Tibial nerve (tissue), 4 donors: ENCODE results near the gene PFDN1. TPM values are rescaled to one million over a fixed set of nuclear protein-coding genes. Genes with fewer than 3 reads are reported as not detected.

Source experiments
- DNase-seq, 2 donors: peaks; one replicate each; pipeline ENCODE4 v3.0.0-alpha.2; 2019; ENCODE audit warnings: low spot score in 2 of 2
- H3K27ac ChIP-seq, 4 donors: fragments of 200-600 bp; sonication (generic) in 3 of 4; one replicate each; pipeline ENCODE4 v1.5.1; 2017 to 2019; ENCODE audit warnings: mild to moderate bottlenecking in 1 of 4
- H3K27me3 ChIP-seq, 2 donors: fragments of 200-600 bp; sonication (generic) in 1 of 2; one replicate each; pipeline versions ENCODE4 v1.5.1 to v1.6.0; 2017 to 2019
- H3K36me3 ChIP-seq, 3 donors: fragments of 200-600 bp; sonication (generic); one replicate each; pipeline ENCODE4 v1.5.1; 2018 to 2019
- H3K4me1 ChIP-seq, 4 donors: fragments of 200-600 bp; sonication (generic) in 3 of 4; one replicate each; pipeline ENCODE4 v1.5.1; 2017 to 2019
- H3K4me3 ChIP-seq, 4 donors: fragments of 200-600 bp; sonication (generic) in 3 of 4; one replicate each; pipeline ENCODE4 v1.5.1; 2017 to 2019; ENCODE audit warnings: mild to moderate bottlenecking in 1 of 4, moderate library complexity in 1 of 4
- H3K9me3 ChIP-seq, 4 donors: fragments of 200-600 bp; sonication (generic) in 3 of 4; one replicate each; pipeline ENCODE4 v1.5.1; 2017 to 2019
- EP300 ChIP-seq, 2 donors: sonication (generic); formaldehyde crosslinking; IDR thresholded peaks; one replicate each; pipeline ENCODE4 v1.6.1; 2017; ENCODE audit warnings: antibody characterized with exemption in 2 of 2, mild to moderate bottlenecking in 1 of 2
- POLR2A ChIP-seq, 2 donors: fragments of 450-650 bp; IDR thresholded peaks; one replicate each; pipeline ENCODE4 v1.6.1; 2017; ENCODE audit warnings: antibody characterized with exemption in 2 of 2, mild to moderate bottlenecking in 2 of 2, moderate library complexity in 2 of 2
- WGBS, 2 donors: methylation state at CpG; one replicate each; pipeline ENCODE4 v1.1.5; 2018; 5-methylcytosine and 5-hydroxymethylcytosine counted together
- total RNA-seq, 4 donors: library from RNA; depleted of rRNA; stranded (reverse); fragments of >200 nt; gene quantifications; one replicate each; pipeline ENCODE4 v1.1.0, GENCODE V29; 2016
- TF ChIP-seq, protein P1 (sequence below), 5 experiments: fragments of 200-600 bp in 3 of 5; fragments of 450-650 bp in 2 of 5; sonication (generic) in 3 of 5; IDR thresholded peaks; one replicate each; pipeline ENCODE4 v1.5.1; 2016 to 2019; ENCODE audit warnings: antibody characterized with exemption in 5 of 5, mild to moderate bottlenecking in 3 of 5, moderate library complexity in 2 of 5

PFDN1 gene
- total RNA-seq, 4 donors from 2014 or later, result 98.2 to 146 (median 109) TPM

DNA sequence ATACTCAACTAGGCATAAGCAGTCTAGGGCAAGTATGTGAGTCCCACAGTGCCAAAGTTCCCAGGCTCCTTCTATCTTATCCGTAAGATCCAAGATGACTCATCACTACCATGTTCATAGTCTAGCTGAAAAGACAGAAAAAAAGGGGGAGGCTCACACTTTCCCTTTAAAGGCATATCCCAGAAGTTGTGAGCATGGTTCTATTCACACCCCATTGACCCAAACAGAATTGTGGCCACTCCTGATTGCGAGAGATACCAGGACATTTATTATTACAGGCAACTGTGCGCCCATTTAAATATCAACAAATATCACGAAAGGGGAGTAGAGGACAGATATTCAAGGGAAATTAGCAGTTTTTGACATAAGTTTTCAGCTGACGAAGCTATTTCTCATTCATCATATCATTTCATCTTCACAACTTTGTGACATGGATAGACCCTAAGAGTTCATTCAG is 8.1 kb upstream of the PFDN1 start:
- Histone ChIP-seq H3K36me3 (no peaks in the 10 kb centered on the region), H3K9me3 (no peaks in the 10 kb centered on the region), H3K4me1 (peaks cover 0 to 14% (median 5%) of the 10 kb centered on the region in 4 donors), H3K27me3 (no peaks in the 10 kb centered on the region), H3K27ac (peak overlapping the region in 1 of 4 donors; percentile 65), H3K4me3 (no peak overlapping the region)
- TF ChIP-seq, protein P1, sequence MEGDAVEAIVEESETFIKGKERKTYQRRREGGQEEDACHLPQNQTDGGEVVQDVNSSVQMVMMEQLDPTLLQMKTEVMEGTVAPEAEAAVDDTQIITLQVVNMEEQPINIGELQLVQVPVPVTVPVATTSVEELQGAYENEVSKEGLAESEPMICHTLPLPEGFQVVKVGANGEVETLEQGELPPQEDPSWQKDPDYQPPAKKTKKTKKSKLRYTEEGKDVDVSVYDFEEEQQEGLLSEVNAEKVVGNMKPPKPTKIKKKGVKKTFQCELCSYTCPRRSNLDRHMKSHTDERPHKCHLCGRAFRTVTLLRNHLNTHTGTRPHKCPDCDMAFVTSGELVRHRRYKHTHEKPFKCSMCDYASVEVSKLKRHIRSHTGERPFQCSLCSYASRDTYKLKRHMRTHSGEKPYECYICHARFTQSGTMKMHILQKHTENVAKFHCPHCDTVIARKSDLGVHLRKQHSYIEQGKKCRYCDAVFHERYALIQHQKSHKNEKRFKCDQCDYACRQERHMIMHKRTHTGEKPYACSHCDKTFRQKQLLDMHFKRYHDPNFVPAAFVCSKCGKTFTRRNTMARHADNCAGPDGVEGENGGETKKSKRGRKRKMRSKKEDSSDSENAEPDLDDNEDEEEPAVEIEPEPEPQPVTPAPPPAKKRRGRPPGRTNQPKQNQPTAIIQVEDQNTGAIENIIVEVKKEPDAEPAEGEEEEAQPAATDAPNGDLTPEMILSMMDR (IDR thresholded peaks at IDR 0.05), result no peak
- TF ChIP-seq EP300 (IDR thresholded peaks at IDR 0.05) (no peak), POLR2A (IDR thresholded peaks at IDR 0.05) (no peak)
- DNase-seq, result no peak
- WGBS, 2 donors, result 79 to 80% methylated on average over 5 of the region's 5 CpGs

DNA sequence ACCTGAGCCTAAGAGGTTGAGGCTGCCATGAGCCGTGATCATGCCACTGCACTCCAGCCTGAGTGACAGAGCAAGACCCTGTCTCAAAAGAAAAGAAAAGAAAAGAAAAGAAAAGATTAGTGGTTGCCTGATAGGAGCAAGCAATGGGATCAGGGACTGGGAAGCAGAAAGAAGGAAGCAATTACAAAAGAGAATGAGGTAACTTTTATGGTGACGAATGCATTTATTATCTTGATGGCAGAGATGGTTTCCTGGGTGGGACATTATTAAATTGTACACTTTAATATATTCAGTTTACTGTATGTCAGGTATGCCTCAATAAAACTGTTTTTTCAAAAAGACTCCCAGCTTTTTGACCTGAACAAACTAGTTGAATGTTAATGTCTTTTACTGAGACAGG is 7.5 kb upstream of the PFDN1 start:
- H3K27me3 ChIP-seq, result no peaks in the 10 kb centered on the region
- H3K4me3 ChIP-seq, result no peak overlapping the region
- no peaks in the 10 kb centered on the region for H3K36me3 ChIP-seq
- 67 to 82% methylated on average over 2 of the region's 2 CpGs for WGBS, 2 donors
- no peak for TF ChIP-seq POLR2A (IDR thresholded peaks at IDR 0.05)
- no peak for TF ChIP-seq EP300 (IDR thresholded peaks at IDR 0.05)
- TF ChIP-seq, protein P1 (IDR thresholded peaks at IDR 0.05), result no peak
- no peak for DNase-seq
- no peaks in the 10 kb centered on the region for H3K9me3 ChIP-seq
- H3K27ac ChIP-seq, result peak overlapping the region in 1 of 4 donors; percentile 65
- peaks cover 0 to 14% (median 5%) of the 10 kb centered on the region in 4 donors for H3K4me1 ChIP-seq

DNA sequence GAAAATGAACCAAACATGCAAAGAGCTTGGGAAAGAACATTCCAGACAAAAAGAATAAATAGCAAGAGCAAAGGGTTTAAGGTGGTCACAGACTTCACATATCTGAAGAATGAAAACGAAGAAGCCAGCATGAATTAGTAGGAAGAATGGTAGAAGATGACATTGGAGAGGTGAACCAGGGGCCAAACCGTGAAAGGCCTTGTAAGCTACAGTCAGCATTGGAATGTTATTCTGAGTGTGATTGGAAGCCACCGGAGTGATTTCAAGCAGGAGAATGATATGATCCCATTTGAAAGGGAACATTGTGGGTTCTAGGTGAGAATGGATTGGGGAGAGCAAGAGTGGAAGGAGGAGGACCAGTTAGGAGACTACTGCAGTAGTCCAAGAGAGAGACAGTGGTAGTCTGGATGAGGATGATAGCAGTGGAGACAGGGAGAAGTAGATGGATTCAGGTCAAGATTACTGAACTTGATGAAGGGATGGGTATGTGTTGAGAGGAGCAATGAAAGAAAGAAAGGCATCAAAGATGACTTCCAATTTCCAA is 6.9 kb upstream of the PFDN1 start:
- Histone ChIP-seq H3K27me3 (no peaks in the 10 kb centered on the region), H3K27ac (no peak overlapping the region), H3K36me3 (no peaks in the 10 kb centered on the region), H3K4me1 (peaks cover 0 to 14% (median 5%) of the 10 kb centered on the region in 4 donors), H3K4me3 (no peak overlapping the region), H3K9me3 (no peaks in the 10 kb centered on the region)
- no peak for DNase-seq
- WGBS, 2 donors, result 81 to 84% methylated on average over 3 of the region's 3 CpGs
- TF ChIP-seq POLR2A (IDR thresholded peaks at IDR 0.05) (no peak), EP300 (IDR thresholded peaks at IDR 0.05) (no peak)
- TF ChIP-seq, protein P1 (IDR thresholded peaks at IDR 0.05), result no peak

DNA sequence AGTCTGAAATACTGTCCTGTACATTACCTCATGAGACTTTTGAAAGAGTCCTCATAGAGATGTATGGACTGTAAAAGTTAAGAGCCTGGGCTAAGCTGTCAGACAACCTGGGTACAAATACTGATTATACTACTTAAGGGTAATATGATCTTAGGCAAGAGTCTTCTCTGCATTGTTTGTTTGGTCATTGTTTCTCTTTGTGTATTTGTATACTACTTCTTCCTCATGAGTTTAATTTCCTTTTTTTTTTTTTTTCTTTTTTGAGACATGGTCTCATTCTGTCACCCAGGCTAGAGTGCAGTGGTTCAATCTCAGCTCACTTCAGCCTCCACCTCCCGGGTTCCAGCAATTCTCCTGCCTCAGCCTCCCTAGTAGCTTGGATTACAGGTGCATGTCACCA is 2.6 kb upstream of the PFDN1 start:
- TF ChIP-seq POLR2A (IDR thresholded peaks at IDR 0.05) (no peak), EP300 (IDR thresholded peaks at IDR 0.05) (no peak)
- TF ChIP-seq, protein P1 (IDR thresholded peaks at IDR 0.05), result no peak
- no peak for DNase-seq
- 82 to 90% methylated on average over 1 of the region's 1 CpG for WGBS, 2 donors
- Histone ChIP-seq H3K4me3 (no peak overlapping the region), H3K27me3 (no peaks in the 10 kb centered on the region), H3K9me3 (no peaks in the 10 kb centered on the region), H3K36me3 (no peaks in the 10 kb centered on the region), H3K4me1 (peaks cover 2 to 24% (median 14%) of the 10 kb centered on the region in 4 donors), H3K27ac (no peak overlapping the region)

DNA sequence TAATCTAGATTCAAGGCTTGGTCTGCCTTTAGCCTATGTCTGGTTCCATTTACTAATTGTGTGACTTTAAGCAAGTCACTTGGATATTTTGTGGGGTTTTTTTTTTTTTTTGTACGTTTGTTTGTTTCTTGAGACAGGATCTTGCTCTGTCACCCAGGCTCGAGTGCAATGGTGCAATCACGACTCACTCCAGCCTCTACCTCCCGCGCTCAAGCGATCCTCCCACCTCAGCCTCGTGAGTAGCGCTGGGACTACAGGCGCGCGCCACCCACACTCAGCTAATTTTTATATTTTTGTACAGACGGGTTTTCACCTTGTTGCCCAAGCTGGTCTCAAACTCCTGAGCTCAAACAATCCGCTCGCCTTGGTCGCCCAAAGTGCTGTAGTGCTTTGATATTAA is 1.1 kb upstream of the PFDN1 start:
- TF ChIP-seq, protein P1 (IDR thresholded peaks at IDR 0.05), result no peak
- TF ChIP-seq POLR2A (IDR thresholded peaks at IDR 0.05), result no peak
- no peak for TF ChIP-seq EP300 (IDR thresholded peaks at IDR 0.05)
- no peak for DNase-seq
- H3K4me3 ChIP-seq, result no peak overlapping the region
- H3K9me3 ChIP-seq, result no peaks in the 10 kb centered on the region
- H3K27me3 ChIP-seq, result no peaks in the 10 kb centered on the region
- H3K36me3 ChIP-seq, result peaks cover 0 to 7% (median 0%) of the 10 kb centered on the region in 3 donors
- peak overlapping the region in 1 of 4 donors; percentile 91 for H3K27ac ChIP-seq
- 89 to 93% methylated on average over 15 of the region's 15 CpGs for WGBS, 2 donors
- H3K4me1 ChIP-seq, result peaks cover 2 to 24% (median 13%) of the 10 kb centered on the region in 4 donors
